K562 (cell line): ENCODE data around the gene FGGY. TPM values are rescaled to one million over a fixed set of nuclear protein-coding genes. Genes with fewer than 3 reads are reported as not detected.

Experiments used
- ATAC-seq: fragments of 200-7000 bp; cut with Tn5 transposase; 3 replicates; pipeline ENCODE4 v1.9.1; 2020; ENCODE audit warnings: moderate library complexity
- BruUV-seq: library from RNA; stranded (reverse); fragments of 400-500 nt; replicated peaks from 2 replicates; lab custom pipeline; 2021; lab: Mats Ljungman, UMichigan
- CTCF ChIA-PET: fragments of 300-600 bp; formaldehyde crosslinking; extraction: SDS; loops from one replicate; lab custom pipeline; 2021; ENCODE audit warnings: low intra/inter-chr PET ratio; lab: Yijun Ruan, JAX
- POLR2A ChIA-PET: fragments of 300-600, 350-650 bp; sonication (Branson Sonifier 250); formaldehyde crosslinking; extraction: SDS; loops from one replicate; lab custom pipeline; 2021; ENCODE audit warnings: antibody characterized with exemption, inconsistent platforms; lab: Yijun Ruan, JAX
- DNase-seq, 4 experiments: peaks; one replicate each; pipeline versions ENCODE4 v3.0.0 to v3.0.0-alpha.2; 2011 to 2018; ENCODE audit warnings: low spot score in 3 of 4, mixed read lengths in 3 of 4; ENCODE audit errors: extremely low read depth in 1 of 4
- FAIRE-seq: peaks from 2 replicates; lab custom pipeline; 2011; peaks lifted over from hg19 to GRCh38; lab: Jason Lieb, UNC
- H2AFZ ChIP-seq: 2 replicates; pipeline ENCODE4 v1.6.0; 2011; ENCODE audit warnings: low read depth, low read length, control low read depth, inconsistent platforms
- H3K27ac ChIP-seq: fragments of 200-600 bp; 3 replicates; pipeline ENCODE4 v1.8.0; 2011; ENCODE audit warnings: low read depth, mild to moderate bottlenecking, control low read depth, inconsistent platforms, low read length, moderate library complexity, mixed read lengths; ENCODE audit errors: extremely low read depth
- H3K27me3 ChIP-seq, 2 experiments: fragments of 300-600 bp in 1 of 2; 2 replicates in 1 of 2; 3 replicates in 1 of 2; pipeline versions ENCODE4 v1.6.0 to v1.8.0; 2011; ENCODE audit warnings: inconsistent platforms in 2 of 2, low read length in 2 of 2, mild to moderate bottlenecking in 1 of 2, mixed read lengths in 1 of 2, moderate library complexity in 1 of 2; ENCODE audit not compliant: control insufficient read depth in 2 of 2, insufficient read depth in 2 of 2
- H3K36me3 ChIP-seq: fragments of 300-600 bp; 3 replicates; pipeline ENCODE4 v1.8.0; 2011; ENCODE audit warnings: mild to moderate bottlenecking, low read length, inconsistent platforms; ENCODE audit not compliant: control insufficient read depth, insufficient read depth
- H3K4me1 ChIP-seq, 2 experiments: fragments of 200-600 bp in 1 of 2; replicated peaks in 1 of 2; 2 replicates in 1 of 2; 3 replicates in 1 of 2; pipeline versions ENCODE4 v1.5.1 to v1.8.0; 2011; ENCODE audit warnings: inconsistent platforms in 2 of 2, low read length in 2 of 2, mild to moderate bottlenecking in 1 of 2, mixed read lengths in 1 of 2, moderate library complexity in 1 of 2; ENCODE audit not compliant: control insufficient read depth in 2 of 2, insufficient read depth in 2 of 2
- H3K4me2 ChIP-seq: 2 replicates; pipeline ENCODE4 v1.6.1; 2011; ENCODE audit warnings: low read length, control low read depth, inconsistent platforms, mixed read lengths; ENCODE audit not compliant: insufficient read depth
- H3K4me3 ChIP-seq: fragments of 200-600 bp; sonication (generic), shearing (Covaris generic); 2 replicates; pipeline ENCODE4 v1.5.1; 2016; ENCODE audit warnings: control low read depth, inconsistent platforms
- H3K79me2 ChIP-seq: fragments of 200-600 bp; 3 replicates; pipeline ENCODE4 v1.8.0; 2011; ENCODE audit warnings: low read length, inconsistent platforms; ENCODE audit not compliant: control insufficient read depth, insufficient read depth
- H3K9ac ChIP-seq, 2 experiments: 2 replicates each; pipeline versions ENCODE4 v1.6.0 to v1.6.1; 2011; ENCODE audit warnings: low read depth in 2 of 2, low read length in 2 of 2, control low read depth in 1 of 2, inconsistent platforms in 1 of 2, mild to moderate bottlenecking in 1 of 2, mixed read lengths in 1 of 2; ENCODE audit not compliant: insufficient read depth in 1 of 2
- H3K9me1 ChIP-seq: one replicate; pipeline ENCODE4 v1.6.0; 2011; ENCODE audit warnings: inconsistent platforms, mild to moderate bottlenecking, low read length, moderate library complexity; ENCODE audit not compliant: control insufficient read depth, insufficient read depth
- H3K9me3 ChIP-seq: replicated peaks from 2 replicates; pipeline ENCODE4 v1.5.1; 2011; ENCODE audit warnings: low read depth, low read length, inconsistent platforms; ENCODE audit not compliant: control insufficient read depth, insufficient read depth
- H4K20me1 ChIP-seq: replicated peaks from 2 replicates; pipeline ENCODE4 v1.6.1; 2011; ENCODE audit warnings: low read length, inconsistent platforms, mixed read lengths; ENCODE audit not compliant: control insufficient read depth, insufficient read depth
- LCOR ChIP-seq: sonication (generic); formaldehyde crosslinking; IDR thresholded peaks from 2 replicates; pipeline ENCODE4 v1.8.0; 2022; ENCODE audit warnings: mild to moderate bottlenecking, missing genetic modification reagents
- NR2F6 ChIP-seq: fragments of 450-650 bp; formaldehyde crosslinking; IDR thresholded peaks from 2 replicates; pipeline ENCODE4 v1.4.0; 2020; ENCODE audit warnings: mild to moderate bottlenecking
- PRMT5 ChIP-seq: sonication (generic); formaldehyde crosslinking; IDR thresholded peaks from 2 replicates; pipeline ENCODE4 v1.5.0; 2020; ENCODE audit warnings: missing genetic modification reagents
- SRF ChIP-seq, 2 experiments: fragments of 250-450, 450-650 bp in 1 of 2; sonication (Bioruptor Pico) in 1 of 2; sonication (generic) in 1 of 2; formaldehyde crosslinking; IDR thresholded peaks; 2 replicates each; pipeline versions ENCODE4 v1.5.0 to v1.5.1; 2020 to 2022; ENCODE audit warnings: mild to moderate bottlenecking in 1 of 2, missing genetic modification reagents in 1 of 2
- ZKSCAN1 ChIP-seq: fragments of 150-350 bp; IDR thresholded peaks from 2 replicates; pipeline ENCODE4 v1.6.1; 2016; ENCODE audit warnings: low read depth, low read length
- WGBS: fragments of 100-300 bp; shearing (Covaris generic); methylation state at CpG from one replicate; pipeline ENCODE4 v1.1.6; 2016; ENCODE audit warnings: low coverage, mixed read lengths; ENCODE audit not compliant: insufficient coverage; ENCODE audit errors: missing lambda C conversion rate; 5-methylcytosine and 5-hydroxymethylcytosine counted together
- in situ Hi-C: fragments of 300-500 bp; cut with MboI; formaldehyde crosslinking; loops from 4 replicates; pipeline ENCODE4 v1.15.0; 2018; ENCODE audit warnings: inconsistent platforms, mixed read lengths
- intact Hi-C: fragments of 100-400 bp; cut with micrococcal nuclease; formaldehyde crosslinking; loops from 2 replicates; pipeline ENCODE4 v1.14.2; 2022
- polyA plus RNA-seq, 8 experiments: library from polyadenylated mRNA; depleted of rRNA in 4 of 8; stranded (reverse) in 5 of 8; unstranded in 3 of 8; fragments of >200 nt; fragmentation: Nextera tagmentation in 2 of 8; fragmentation: Illumina TruSeq in 1 of 8; extraction: Ambion mirVana in 2 of 8; extraction: Trizol in 1 of 8; gene quantifications; 2 replicates each; pipeline versions ENCODE4 v1.2.1 to v1.2.3, GENCODE V29; 2011 to 2014; ENCODE audit warnings: inconsistent platforms in 1 of 8, missing spikeins in 1 of 8
- total RNA-seq, 7 experiments: library from RNA; depleted of rRNA in 6 of 7; stranded (reverse); fragments of >200 nt in 6 of 7; fragmentation: Illumina TruSeq in 2 of 7; extraction: Trizol in 2 of 7; gene quantifications; 2 replicates each; pipeline versions ENCODE4 v1.2.1 to v1.2.3, GENCODE V29; 2011 to 2021; ENCODE audit warnings: low replicate concordance in 1 of 7

Gene FGGY
- total and polyA plus RNA-seq, 9 of the 15 experiments (the other 6 are each of a cell fraction or from before 2014, with no cell fraction given): 9.7 to 19.2 (median 12.6) TPM

- Histone ChIP-seq H3K9me1 (no peaks in the 10 kb centered on the region), H2AFZ (no peak overlapping the region), H4K20me1 (no peaks in the 10 kb centered on the region), H3K79me2 (no peaks in the 10 kb centered on the region), H3K36me3 (no peaks in the 10 kb centered on the region), H3K27ac (no peak overlapping the region), H3K4me2 (no peak overlapping the region), H3K27me3 (no peaks in the 10 kb centered on the region; a peak in 2 of 5 replicates), H3K9ac (no peak overlapping the region), H3K4me1 (no peaks in the 10 kb centered on the region), H3K4me3 (no peak overlapping the region), H3K9me3 (no peaks in the 10 kb centered on the region)
- in situ Hi-C loops (no loop called here), intact Hi-C loops (no loop called here)
- DNase-seq (no peak), ATAC-seq (no peak), FAIRE-seq (no peak)
- BruUV-seq: no TSS peak
- WGBS: 7% methylated on average over 5 of the region's 5 CpGs
- TF ChIP-seq ZKSCAN1 (no peak), NR2F6 (CRISPR knock-in tag) (no peak), SRF (CRISPR knock-in tag; IDR thresholded peaks at IDR 0.05) (no peak), LCOR (CRISPR knock-in tag) (no peak), PRMT5 (no peak)
- ChIA-PET CTCF (no interaction called here), POLR2A (interaction anchor here (0.7 kb wide), 1 partner anchor 578 kb away, joined by 3 read pairs; no protein-coding TSS in a partner anchor)
These were observed 423.6 kb downstream of the FGGY start for GRCh38 chr1:59720326-59721115.
